WTC11 (cell line): ENCODE data around the gene VWA5B1. TPM values are rescaled to one million over a fixed set of nuclear protein-coding genes. Genes with fewer than 3 reads are reported as not detected.

Experiments used
- ATAC-seq: fragments of 200-7000 bp; cut with Tn5 transposase; 2 replicates; pipeline ENCODE4 v1.10.0; 2021; ENCODE audit warnings: mild to moderate bottlenecking, moderate library complexity
- CTCF ChIA-PET: fragments of 300-600 bp; sonication (Branson Sonifier 250); formaldehyde crosslinking; loops from one replicate; lab custom pipeline; 2021; ENCODE audit warnings: antibody characterized with exemption; lab: Charles Lee
- POLR2A ChIA-PET: fragments of 350-600 bp; sonication (Branson Sonifier 250); formaldehyde crosslinking; loops from one replicate; lab custom pipeline; 2021; ENCODE audit warnings: antibody characterized with exemption; lab: Charles Lee
- DNase-seq: peaks from one replicate; pipeline ENCODE4 v3.0.0; 2021; ENCODE audit warnings: low spot score
- H3K27ac Mint-ChIP-seq: 2 replicates; pipeline ENCODE4 v1.8.0; 2021; ENCODE audit warnings: mixed read lengths
- H3K27me3 Mint-ChIP-seq: 2 replicates; pipeline ENCODE4 v1.8.0; 2021; ENCODE audit warnings: low read depth, mild to moderate bottlenecking, moderate library complexity, mixed read lengths
- H3K36me3 Mint-ChIP-seq: 2 replicates; pipeline ENCODE4 v1.8.0; 2021; ENCODE audit warnings: mixed read lengths
- H3K4me1 Mint-ChIP-seq: 2 replicates; pipeline ENCODE4 v1.8.0; 2022; ENCODE audit warnings: mixed read lengths
- H3K4me3 Mint-ChIP-seq: 2 replicates; pipeline ENCODE4 v1.8.0; 2021; ENCODE audit warnings: mild to moderate bottlenecking, moderate library complexity, mixed read lengths
- H3K9me3 Mint-ChIP-seq: 2 replicates; pipeline ENCODE4 v1.8.0; 2021; ENCODE audit warnings: mixed read lengths
- CBFB ChIP-seq: sonication (generic); formaldehyde crosslinking; IDR thresholded peaks from 2 replicates; pipeline ENCODE4 v1.8.1; 2022; ENCODE audit warnings: mild to moderate bottlenecking, low read depth, missing genetic modification reagents
- CREM ChIP-seq: sonication (generic); formaldehyde crosslinking; IDR thresholded peaks from 2 replicates; pipeline ENCODE4 v1.8.1; 2022; ENCODE audit warnings: mild to moderate bottlenecking, missing genetic modification reagents, moderate library complexity
- ELF4 ChIP-seq: sonication (generic); formaldehyde crosslinking; IDR thresholded peaks from 2 replicates; pipeline ENCODE4 v1.8.1; 2022; ENCODE audit warnings: low read depth, mild to moderate bottlenecking, moderate library complexity, missing genetic modification reagents
- ETV6 ChIP-seq: sonication (generic); formaldehyde crosslinking; IDR thresholded peaks from 2 replicates; pipeline ENCODE4 v1.8.1; 2022; ENCODE audit warnings: mild to moderate bottlenecking, missing genetic modification reagents
- GABPB1 ChIP-seq: sonication (generic); formaldehyde crosslinking; IDR thresholded peaks from 2 replicates; pipeline ENCODE4 v1.8.1; 2023; ENCODE audit warnings: mild to moderate bottlenecking, missing genetic modification reagents
- HMGXB4 ChIP-seq: sonication (generic); formaldehyde crosslinking; IDR thresholded peaks from 2 replicates; pipeline ENCODE4 v1.8.1; 2023; ENCODE audit warnings: mild to moderate bottlenecking, moderate library complexity, missing genetic modification reagents
- IRF2 ChIP-seq: sonication (generic); formaldehyde crosslinking; IDR thresholded peaks from 2 replicates; pipeline ENCODE4 v1.8.0; 2022; ENCODE audit warnings: low read depth, missing genetic modification reagents, borderline replicate concordance
- MXD4 ChIP-seq: fragments of 250-450 bp; sonication (Bioruptor Pico); IDR thresholded peaks from 2 replicates; pipeline ENCODE4 v1.8.0; 2021; ENCODE audit warnings: mild to moderate bottlenecking, moderate library complexity, borderline replicate concordance
- OVOL2 ChIP-seq: fragments of 250-450 bp; sonication (Bioruptor Pico); IDR thresholded peaks from 2 replicates; pipeline ENCODE4 v1.9.0; 2021; ENCODE audit warnings: mild to moderate bottlenecking, borderline replicate concordance
- PRRX2 ChIP-seq: fragments of 250-450 bp; sonication (Bioruptor Pico); IDR thresholded peaks from 2 replicates; pipeline ENCODE4 v1.8.0; 2021; ENCODE audit warnings: mild to moderate bottlenecking
- SOX15 ChIP-seq: fragments of 250-450 bp; sonication (Bioruptor Pico); IDR thresholded peaks from 2 replicates; pipeline ENCODE4 v1.9.0; 2021; ENCODE audit warnings: mild to moderate bottlenecking
- STAT6 ChIP-seq: sonication (generic); formaldehyde crosslinking; conservative IDR thresholded peaks from 2 replicates; pipeline ENCODE4 v1.8.1; 2023; ENCODE audit warnings: mild to moderate bottlenecking, low read depth, missing genetic modification reagents, moderate library complexity
- TP53 ChIP-seq: sonication (generic); formaldehyde crosslinking; IDR thresholded peaks from 2 replicates; pipeline ENCODE4 v1.8.1; 2023; ENCODE audit warnings: mild to moderate bottlenecking, missing genetic modification reagents
- ZMAT4 ChIP-seq: fragments of 250-450 bp; sonication (Bioruptor Pico); IDR thresholded peaks from 2 replicates; pipeline ENCODE4 v1.9.0; 2021; ENCODE audit warnings: mild to moderate bottlenecking
- ZNF138 ChIP-seq: sonication (generic); formaldehyde crosslinking; conservative IDR thresholded peaks from 2 replicates; pipeline ENCODE4 v1.8.1; 2022; ENCODE audit warnings: mild to moderate bottlenecking, moderate library complexity, missing genetic modification reagents
- ZNF263 ChIP-seq: sonication (generic); formaldehyde crosslinking; IDR thresholded peaks from 2 replicates; pipeline ENCODE4 v1.8.1; 2022; ENCODE audit warnings: low read depth, mild to moderate bottlenecking, moderate library complexity, missing genetic modification reagents
- ZNF317 ChIP-seq: sonication (generic); formaldehyde crosslinking; IDR thresholded peaks from 2 replicates; pipeline ENCODE4 v1.8.1; 2023; ENCODE audit warnings: low read depth, mild to moderate bottlenecking, moderate library complexity, missing genetic modification reagents, borderline replicate concordance
- ZSCAN18 ChIP-seq: fragments of 250-450 bp; sonication (Bioruptor Pico); IDR thresholded peaks from 2 replicates; pipeline ENCODE4 v2.1.2; 2022; ENCODE audit warnings: mild to moderate bottlenecking, moderate library complexity
- total RNA-seq: library from RNA; stranded (reverse); gene quantifications from 3 replicates; pipeline ENCODE4 v1.2.3, GENCODE V29; 2021
- TF ChIP-seq, protein P1 (sequence below): sonication (generic); formaldehyde crosslinking; IDR thresholded peaks from 2 replicates; pipeline ENCODE4 v1.8.0; 2023; ENCODE audit warnings: missing genetic modification reagents
- TF ChIP-seq, protein P2 (sequence below): sonication (generic); formaldehyde crosslinking; IDR thresholded peaks from 2 replicates; pipeline ENCODE4 v1.8.0; 2022; ENCODE audit warnings: missing genetic modification reagents
- TF ChIP-seq, protein P3 (sequence below): fragments of 200-600 bp; IDR thresholded peaks from 2 replicates; pipeline ENCODE4 v1.8.0; 2022; ENCODE audit warnings: antibody characterized with exemption
- TF ChIP-seq, protein P4 (sequence below): sonication (generic); formaldehyde crosslinking; IDR thresholded peaks from 2 replicates; pipeline ENCODE4 v1.8.0; 2022; ENCODE audit warnings: mild to moderate bottlenecking, missing genetic modification reagents

VWA5B1 gene
- total RNA-seq, 1 experiment from 2014 or later, result 1.5 TPM

GRCh38 chr1:20398744-20399143, 108.1 kb downstream of the VWA5B1 start (continued):
- TF ChIP-seq CBFB (CRISPR knock-in tag) (no peak), ZSCAN18 (no peak), IRF2 (CRISPR knock-in tag) (no peak), PRRX2 (CRISPR knock-in tag) (no peak), GABPB1 (CRISPR knock-in tag) (no peak), CREM (CRISPR knock-in tag) (no peak)
- TF ChIP-seq, protein P1, sequence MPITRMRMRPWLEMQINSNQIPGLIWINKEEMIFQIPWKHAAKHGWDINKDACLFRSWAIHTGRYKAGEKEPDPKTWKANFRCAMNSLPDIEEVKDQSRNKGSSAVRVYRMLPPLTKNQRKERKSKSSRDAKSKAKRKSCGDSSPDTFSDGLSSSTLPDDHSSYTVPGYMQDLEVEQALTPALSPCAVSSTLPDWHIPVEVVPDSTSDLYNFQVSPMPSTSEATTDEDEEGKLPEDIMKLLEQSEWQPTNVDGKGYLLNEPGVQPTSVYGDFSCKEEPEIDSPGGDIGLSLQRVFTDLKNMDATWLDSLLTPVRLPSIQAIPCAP (CRISPR knock-in tag), result no peak
- TF ChIP-seq, protein P2, sequence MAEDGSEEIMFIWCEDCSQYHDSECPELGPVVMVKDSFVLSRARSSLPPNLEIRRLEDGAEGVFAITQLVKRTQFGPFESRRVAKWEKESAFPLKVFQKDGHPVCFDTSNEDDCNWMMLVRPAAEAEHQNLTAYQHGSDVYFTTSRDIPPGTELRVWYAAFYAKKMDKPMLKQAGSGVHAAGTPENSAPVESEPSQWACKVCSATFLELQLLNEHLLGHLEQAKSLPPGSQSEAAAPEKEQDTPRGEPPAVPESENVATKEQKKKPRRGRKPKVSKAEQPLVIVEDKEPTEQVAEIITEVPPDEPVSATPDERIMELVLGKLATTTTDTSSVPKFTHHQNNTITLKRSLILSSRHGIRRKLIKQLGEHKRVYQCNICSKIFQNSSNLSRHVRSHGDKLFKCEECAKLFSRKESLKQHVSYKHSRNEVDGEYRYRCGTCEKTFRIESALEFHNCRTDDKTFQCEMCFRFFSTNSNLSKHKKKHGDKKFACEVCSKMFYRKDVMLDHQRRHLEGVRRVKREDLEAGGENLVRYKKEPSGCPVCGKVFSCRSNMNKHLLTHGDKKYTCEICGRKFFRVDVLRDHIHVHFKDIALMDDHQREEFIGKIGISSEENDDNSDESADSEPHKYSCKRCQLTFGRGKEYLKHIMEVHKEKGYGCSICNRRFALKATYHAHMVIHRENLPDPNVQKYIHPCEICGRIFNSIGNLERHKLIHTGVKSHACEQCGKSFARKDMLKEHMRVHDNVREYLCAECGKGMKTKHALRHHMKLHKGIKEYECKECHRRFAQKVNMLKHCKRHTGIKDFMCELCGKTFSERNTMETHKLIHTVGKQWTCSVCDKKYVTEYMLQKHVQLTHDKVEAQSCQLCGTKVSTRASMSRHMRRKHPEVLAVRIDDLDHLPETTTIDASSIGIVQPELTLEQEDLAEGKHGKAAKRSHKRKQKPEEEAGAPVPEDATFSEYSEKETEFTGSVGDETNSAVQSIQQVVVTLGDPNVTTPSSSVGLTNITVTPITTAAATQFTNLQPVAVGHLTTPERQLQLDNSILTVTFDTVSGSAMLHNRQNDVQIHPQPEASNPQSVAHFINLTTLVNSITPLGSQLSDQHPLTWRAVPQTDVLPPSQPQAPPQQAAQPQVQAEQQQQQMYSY (CRISPR knock-in tag), result no peak

- ATAC-seq (no peak), DNase-seq (no peak)
- peaks cover 97% of the 10 kb centered on the region for H3K27me3 Mint-ChIP-seq
- no peak for TF ChIP-seq GABPB1 (CRISPR knock-in tag)
- no peak for TF ChIP-seq STAT6 (CRISPR knock-in tag)
- no peak for TF ChIP-seq PRRX2 (CRISPR knock-in tag)
- TF ChIP-seq ETV6 (CRISPR knock-in tag), result no peak
- no peak for TF ChIP-seq ZMAT4 (CRISPR knock-in tag)
- no peak for TF ChIP-seq ZNF263 (CRISPR knock-in tag)
- TF ChIP-seq, protein P3, sequence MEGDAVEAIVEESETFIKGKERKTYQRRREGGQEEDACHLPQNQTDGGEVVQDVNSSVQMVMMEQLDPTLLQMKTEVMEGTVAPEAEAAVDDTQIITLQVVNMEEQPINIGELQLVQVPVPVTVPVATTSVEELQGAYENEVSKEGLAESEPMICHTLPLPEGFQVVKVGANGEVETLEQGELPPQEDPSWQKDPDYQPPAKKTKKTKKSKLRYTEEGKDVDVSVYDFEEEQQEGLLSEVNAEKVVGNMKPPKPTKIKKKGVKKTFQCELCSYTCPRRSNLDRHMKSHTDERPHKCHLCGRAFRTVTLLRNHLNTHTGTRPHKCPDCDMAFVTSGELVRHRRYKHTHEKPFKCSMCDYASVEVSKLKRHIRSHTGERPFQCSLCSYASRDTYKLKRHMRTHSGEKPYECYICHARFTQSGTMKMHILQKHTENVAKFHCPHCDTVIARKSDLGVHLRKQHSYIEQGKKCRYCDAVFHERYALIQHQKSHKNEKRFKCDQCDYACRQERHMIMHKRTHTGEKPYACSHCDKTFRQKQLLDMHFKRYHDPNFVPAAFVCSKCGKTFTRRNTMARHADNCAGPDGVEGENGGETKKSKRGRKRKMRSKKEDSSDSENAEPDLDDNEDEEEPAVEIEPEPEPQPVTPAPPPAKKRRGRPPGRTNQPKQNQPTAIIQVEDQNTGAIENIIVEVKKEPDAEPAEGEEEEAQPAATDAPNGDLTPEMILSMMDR, result no peak
- TF ChIP-seq MXD4 (CRISPR knock-in tag), result no peak
- no peak for TF ChIP-seq ZNF138 (CRISPR knock-in tag)
- no peak for TF ChIP-seq ELF4
- no peak for TF ChIP-seq SOX15
- TF ChIP-seq IRF2 (CRISPR knock-in tag), result no peak
- no peak for TF ChIP-seq TP53 (CRISPR knock-in tag)
- TF ChIP-seq HMGXB4 (CRISPR knock-in tag), result no peak
- no peak for TF ChIP-seq ZSCAN18
- no peak for TF ChIP-seq ZNF317 (CRISPR knock-in tag)
- TF ChIP-seq, protein P4, sequence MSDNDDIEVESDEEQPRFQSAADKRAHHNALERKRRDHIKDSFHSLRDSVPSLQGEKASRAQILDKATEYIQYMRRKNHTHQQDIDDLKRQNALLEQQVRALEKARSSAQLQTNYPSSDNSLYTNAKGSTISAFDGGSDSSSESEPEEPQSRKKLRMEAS, result no peak
- no peak for TF ChIP-seq OVOL2 (CRISPR knock-in tag)
- TF ChIP-seq, all 79 proteins: peak for 0
- POLR2A ChIA-PET, result no interaction called here
- peaks cover 19% of the 10 kb centered on the region for H3K9me3 Mint-ChIP-seq
- no peak overlapping the region for H3K4me3 Mint-ChIP-seq
- H3K4me1 Mint-ChIP-seq, result peaks cover 10% of the 10 kb centered on the region
- CTCF ChIA-PET, result interaction anchor here (1.0 to 1.9 kb wide), 2 partner anchors 32 to 37 kb away, joined by 3 to 7 read pairs; no protein-coding TSS in a partner anchor
- no peak overlapping the region for H3K27ac Mint-ChIP-seq
- H3K36me3 Mint-ChIP-seq, result peaks cover 3% of the 10 kb centered on the region; the same call in 1 of the 2 replicates
Observed at GRCh38 chr1:20399196-20399595, 108.5 kb downstream of the VWA5B1 start.
